ENCODE results near the gene ZDHHC11B.
"Not testable (repeated sequence)": the region's sequence is repeated elsewhere in the genome, so short reads cannot be mapped to it uniquely, and the experiment has no call there.

Gene ZDHHC11B

DNA sequence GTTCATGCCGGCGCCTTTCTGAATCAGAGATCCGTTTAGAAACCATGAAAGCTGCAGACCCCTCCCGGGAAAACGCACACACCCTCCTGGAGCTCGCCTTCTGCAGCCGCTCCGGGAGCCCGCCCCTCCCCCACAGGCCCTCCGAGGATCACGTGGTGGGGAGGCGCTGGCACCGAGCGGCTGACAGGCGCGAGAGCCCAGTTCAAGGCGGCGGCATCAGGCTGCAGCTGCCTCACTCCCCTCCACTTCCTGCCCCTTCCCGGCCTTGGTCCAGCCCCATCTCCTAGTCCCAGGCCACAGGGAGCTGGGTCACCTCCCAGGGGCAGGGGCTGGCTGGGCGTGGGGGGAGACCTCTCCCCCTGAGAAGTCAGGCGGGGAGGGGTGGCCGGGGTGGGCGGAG, 93.5 kb downstream of the ZDHHC11B start:
- no CpG with 5 or more reads among the region's 23 CpGs for WGBS, 2 experiments (ENCODE audit: insufficient coverage in 2 of 2)
- H3K36me3 ChIP-seq (ENCODE audit: control insufficient read depth, insufficient read depth, low read length), result not testable (repeated sequence)

DNA sequence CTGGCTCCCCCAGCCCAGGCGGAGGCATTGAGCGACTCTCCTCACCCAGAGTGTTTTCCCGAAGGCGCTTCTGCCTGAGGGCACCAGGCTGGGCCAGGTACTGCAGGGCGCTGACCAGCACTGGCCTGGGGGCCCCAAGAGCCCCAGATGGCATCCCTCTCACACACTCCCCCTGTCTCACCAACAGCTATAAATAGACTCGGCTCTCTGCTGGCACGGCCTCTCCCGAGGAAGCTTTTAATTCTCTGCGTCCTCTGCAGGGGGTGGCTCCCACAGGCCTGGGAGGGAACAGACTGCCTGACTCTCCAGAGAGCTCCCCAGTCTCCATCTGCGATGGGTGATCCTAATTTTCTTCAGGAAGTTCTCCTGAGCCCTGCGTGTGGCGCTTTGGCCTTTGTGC, 94.2 kb downstream of the ZDHHC11B start:
- H3K4me1 ChIP-seq (ENCODE audit: control insufficient read depth, insufficient read depth, low read length, poor library complexity, severe bottlenecking); H3K4me3 ChIP-seq (ENCODE audit: extremely low read depth, insufficient read depth, low read length, poor library complexity, severe bottlenecking); H3K9me3 ChIP-seq (ENCODE audit: control insufficient read depth, low read length); H3K36me3 ChIP-seq (ENCODE audit: control insufficient read depth, insufficient read depth, low read length); H3K27ac ChIP-seq (ENCODE audit: low read depth, low read length, severe bottlenecking): not testable (repeated sequence)
- no CpG with 5 or more reads among the region's 12 CpGs for WGBS, 2 experiments (ENCODE audit: insufficient coverage in 2 of 2)

More for the DNA sequence above, 93.5 kb downstream of the ZDHHC11B start:
- not testable (repeated sequence) for H3K4me3 ChIP-seq (ENCODE audit: extremely low read depth, insufficient read depth, low read length, poor library complexity, severe bottlenecking); H3K4me1 ChIP-seq (ENCODE audit: control insufficient read depth, insufficient read depth, low read length, poor library complexity, severe bottlenecking); H3K9me3 ChIP-seq (ENCODE audit: control insufficient read depth, low read length); H3K27ac ChIP-seq (ENCODE audit: low read depth, low read length, severe bottlenecking)

DNA sequence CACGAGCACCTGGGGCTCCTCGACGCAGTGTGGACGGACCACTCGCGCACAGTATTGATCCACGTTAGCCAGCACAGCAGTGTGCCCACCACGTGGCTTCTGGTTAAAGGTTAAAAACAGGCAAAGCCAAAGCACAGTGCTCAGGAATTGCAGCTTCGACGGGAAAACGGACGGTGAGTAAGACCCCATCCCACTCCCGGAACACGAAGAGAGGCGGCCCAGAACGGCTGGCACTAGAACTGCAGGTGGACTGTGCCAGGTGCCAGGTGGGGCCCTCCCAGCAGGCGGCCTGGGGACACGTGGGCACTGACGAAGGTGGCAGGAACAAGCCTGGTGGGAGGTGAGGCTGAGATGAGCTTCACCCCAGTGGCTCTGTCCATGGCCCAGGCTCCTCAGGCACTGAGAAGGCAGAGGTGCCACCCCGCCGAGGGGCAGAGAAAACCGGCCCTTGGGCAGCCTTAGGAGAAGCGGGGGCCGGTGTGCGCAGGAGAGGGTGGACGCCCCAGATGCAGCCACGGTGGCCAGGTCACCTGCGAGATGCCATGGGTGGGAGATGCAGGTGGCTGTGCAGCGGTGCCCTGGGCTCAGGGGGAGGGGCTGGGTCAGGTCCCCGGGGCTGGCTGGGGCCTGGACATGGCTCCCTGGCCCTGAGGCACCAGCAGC, 96.0 kb downstream of the ZDHHC11B start:
- H3K4me3 ChIP-seq (ENCODE audit: extremely low read depth, insufficient read depth, low read length, poor library complexity, severe bottlenecking), result not testable (repeated sequence)
- WGBS, 2 experiments (ENCODE audit: insufficient coverage in 2 of 2), result 71 to 93% methylated on average over 8 to 11 of the region's 30 CpGs

GRCh38 chr5:686936-687335, 97.6 kb downstream of the ZDHHC11B start:
- WGBS, 2 experiments (ENCODE audit: insufficient coverage in 2 of 2), result no CpG with 5 or more reads among the region's 12 CpGs
- not testable (repeated sequence) for H3K27ac ChIP-seq (ENCODE audit: low read depth, low read length, severe bottlenecking); H3K9me3 ChIP-seq (ENCODE audit: control insufficient read depth, low read length); H3K4me1 ChIP-seq (ENCODE audit: control insufficient read depth, insufficient read depth, low read length, poor library complexity, severe bottlenecking); H3K36me3 ChIP-seq (ENCODE audit: control insufficient read depth, insufficient read depth, low read length); H3K4me3 ChIP-seq (ENCODE audit: extremely low read depth, insufficient read depth, low read length, poor library complexity, severe bottlenecking)

More for the DNA sequence above, 96.0 kb downstream of the ZDHHC11B start:
- not testable (repeated sequence) for H3K36me3 ChIP-seq (ENCODE audit: control insufficient read depth, insufficient read depth, low read length); H3K9me3 ChIP-seq (ENCODE audit: control insufficient read depth, low read length); H3K4me1 ChIP-seq (ENCODE audit: control insufficient read depth, insufficient read depth, low read length, poor library complexity, severe bottlenecking); H3K27ac ChIP-seq (ENCODE audit: low read depth, low read length, severe bottlenecking)

DNA sequence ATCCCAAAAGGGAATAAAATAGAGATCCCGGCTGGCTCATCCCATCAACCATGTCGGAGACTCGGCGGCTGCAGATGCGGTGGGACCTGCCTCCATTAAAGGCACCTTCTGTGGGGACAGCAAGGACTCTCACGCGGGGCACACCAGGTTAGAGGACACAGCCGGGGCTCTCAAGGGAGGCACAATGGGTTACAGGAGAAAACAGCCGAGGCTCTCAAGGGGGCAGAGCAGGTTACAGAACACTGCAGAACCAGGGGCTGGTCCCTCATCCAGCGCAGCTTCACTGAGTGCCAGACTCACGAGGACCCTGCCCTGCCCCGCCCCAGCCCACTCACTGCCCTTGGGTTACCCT, 98.4 kb downstream of the ZDHHC11B start:
- not testable (repeated sequence) for H3K4me1 ChIP-seq (ENCODE audit: control insufficient read depth, insufficient read depth, low read length, poor library complexity, severe bottlenecking); H3K27ac ChIP-seq (ENCODE audit: low read depth, low read length, severe bottlenecking); H3K9me3 ChIP-seq (ENCODE audit: control insufficient read depth, low read length); H3K4me3 ChIP-seq (ENCODE audit: extremely low read depth, insufficient read depth, low read length, poor library complexity, severe bottlenecking); H3K36me3 ChIP-seq (ENCODE audit: control insufficient read depth, insufficient read depth, low read length)
- WGBS, 2 experiments (ENCODE audit: insufficient coverage in 2 of 2), result 89 to 94% methylated on average over 5 to 8 of the region's 12 CpGs

DNA sequence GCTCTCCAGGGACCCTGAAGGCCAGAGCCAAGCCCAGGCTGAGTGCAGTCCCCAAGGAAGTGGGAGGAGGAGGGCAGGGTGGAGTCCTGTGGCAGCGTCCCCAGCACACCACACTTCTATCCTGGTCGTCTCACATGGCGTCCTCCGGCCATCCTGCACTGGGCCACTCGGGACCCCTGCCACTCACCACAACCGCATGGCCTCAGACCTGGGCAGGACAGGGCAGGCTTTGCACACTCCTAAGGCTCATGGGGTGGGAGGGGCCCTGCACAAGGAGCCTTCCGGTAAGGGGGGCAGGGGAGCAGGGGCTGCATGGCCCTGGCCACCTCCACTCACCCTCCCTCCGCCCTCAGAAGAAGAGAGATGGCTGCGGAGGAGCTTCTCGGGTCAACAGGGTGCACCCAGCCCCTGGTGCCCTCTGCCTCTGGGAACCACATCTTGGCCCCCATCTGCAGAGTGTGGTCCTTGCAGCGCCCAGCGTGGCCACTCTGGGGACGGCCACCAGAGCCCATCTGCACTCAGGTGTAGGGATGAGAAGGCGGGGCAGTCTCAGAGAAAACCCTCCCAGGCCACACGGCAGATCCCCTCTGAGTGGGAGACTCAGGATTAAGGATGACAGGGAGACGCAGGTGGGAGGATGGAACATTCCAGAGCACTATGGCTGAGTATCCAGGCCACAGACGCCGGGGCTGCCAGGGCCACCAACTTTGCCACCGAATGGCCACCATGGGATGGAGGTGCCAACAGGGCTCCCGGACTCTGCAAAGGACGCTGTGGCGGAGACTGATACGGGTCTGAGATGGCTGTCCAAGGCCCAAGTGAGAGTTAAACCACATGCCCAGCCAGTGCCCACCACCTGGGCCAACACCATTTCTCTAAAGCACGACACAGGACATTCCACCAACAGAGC, 99.0 kb downstream of the ZDHHC11B start:
- Histone ChIP-seq H3K36me3 (ENCODE audit: control insufficient read depth, insufficient read depth, low read length) (no peaks in the 10 kb centered on the region), H3K4me1 (ENCODE audit: control insufficient read depth, insufficient read depth, low read length, poor library complexity, severe bottlenecking) (no peaks in the 10 kb centered on the region), H3K4me3 (ENCODE audit: extremely low read depth, insufficient read depth, low read length, poor library complexity, severe bottlenecking) (no peak overlapping the region), H3K9me3 (ENCODE audit: control insufficient read depth, low read length) (no peaks in the 10 kb centered on the region), H3K27ac (ENCODE audit: low read depth, low read length, severe bottlenecking) (no peak overlapping the region)
- 90 to 92% methylated on average over 13 to 21 of the region's 24 CpGs for WGBS, 2 experiments (ENCODE audit: insufficient coverage in 2 of 2)

GRCh38 chr5:684751-685216, 99.7 kb downstream of the ZDHHC11B start:
- Histone ChIP-seq H3K27ac (ENCODE audit: low read depth, low read length, severe bottlenecking) (no peak overlapping the region), H3K4me3 (ENCODE audit: extremely low read depth, insufficient read depth, low read length, poor library complexity, severe bottlenecking) (no peak overlapping the region), H3K4me1 (ENCODE audit: control insufficient read depth, insufficient read depth, low read length, poor library complexity, severe bottlenecking) (no peaks in the 10 kb centered on the region), H3K36me3 (ENCODE audit: control insufficient read depth, insufficient read depth, low read length) (no peaks in the 10 kb centered on the region), H3K9me3 (ENCODE audit: control insufficient read depth, low read length) (no peaks in the 10 kb centered on the region)
- 86 to 90% methylated on average over 17 of the region's 17 CpGs for WGBS, 2 experiments (ENCODE audit: insufficient coverage in 2 of 2)

DNA sequence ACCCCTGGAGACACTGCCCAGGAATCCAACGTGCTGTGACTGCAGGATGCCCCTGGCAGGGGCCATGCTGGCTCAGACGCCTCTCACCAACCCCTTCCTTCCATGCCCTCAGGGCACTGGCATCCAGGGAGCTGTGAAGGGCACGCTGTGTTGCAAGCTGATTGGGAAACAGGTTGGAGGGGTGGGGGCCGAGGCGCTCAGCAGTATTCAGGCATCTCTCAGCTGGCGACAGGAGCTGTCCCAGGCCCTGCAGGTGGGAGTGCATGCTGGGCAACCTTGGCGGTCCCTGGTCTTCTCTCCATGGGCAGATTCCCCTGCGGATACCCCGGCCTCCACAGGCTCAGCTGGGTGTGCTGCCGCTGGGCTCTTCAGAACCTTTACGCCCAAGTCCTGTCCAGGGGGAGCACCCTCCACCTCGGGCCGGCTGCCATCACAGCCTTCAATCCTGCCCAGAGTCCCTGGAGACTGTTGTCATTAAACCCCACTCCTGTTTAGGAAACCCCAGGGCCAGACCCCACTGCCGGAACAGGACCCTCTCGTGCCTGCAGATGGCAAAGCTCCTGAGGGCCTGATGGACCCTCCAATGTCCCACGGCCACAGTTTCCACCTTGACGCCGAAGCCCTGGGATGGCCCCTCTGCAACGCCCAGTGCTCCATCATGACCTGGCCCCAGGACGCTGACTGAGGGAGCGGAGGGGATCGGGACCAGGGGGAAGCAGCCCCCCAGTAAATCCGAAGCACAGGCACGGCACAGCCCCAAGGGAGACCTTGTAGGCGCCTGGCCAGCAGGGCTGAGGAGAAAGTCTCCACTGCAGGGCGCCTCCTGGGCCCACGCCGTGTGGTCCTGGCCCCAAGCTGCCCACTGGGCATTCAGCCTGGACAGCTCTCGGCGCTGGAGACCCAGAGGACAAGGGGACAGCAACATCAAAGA, 100.7 kb downstream of the ZDHHC11B start:
- WGBS, 2 experiments (ENCODE audit: insufficient coverage in 2 of 2), result 88 to 89% methylated on average over 24 to 25 of the region's 30 CpGs
- Histone ChIP-seq H3K4me3 (ENCODE audit: extremely low read depth, insufficient read depth, low read length, poor library complexity, severe bottlenecking) (no peak overlapping the region), H3K27ac (ENCODE audit: low read depth, low read length, severe bottlenecking) (no peak overlapping the region), H3K4me1 (ENCODE audit: control insufficient read depth, insufficient read depth, low read length, poor library complexity, severe bottlenecking) (no peaks in the 10 kb centered on the region), H3K9me3 (ENCODE audit: control insufficient read depth, low read length) (no peaks in the 10 kb centered on the region), H3K36me3 (ENCODE audit: control insufficient read depth, insufficient read depth, low read length) (no peaks in the 10 kb centered on the region)

- not testable (repeated sequence) for H3K4me3 ChIP-seq (ENCODE audit: extremely low read depth, insufficient read depth, low read length, poor library complexity, severe bottlenecking); H3K9me3 ChIP-seq (ENCODE audit: control insufficient read depth, low read length); H3K36me3 ChIP-seq (ENCODE audit: control insufficient read depth, insufficient read depth, low read length); H3K4me1 ChIP-seq (ENCODE audit: control insufficient read depth, insufficient read depth, low read length, poor library complexity, severe bottlenecking); H3K27ac ChIP-seq (ENCODE audit: low read depth, low read length, severe bottlenecking)
- WGBS, 2 experiments (ENCODE audit: insufficient coverage in 2 of 2), result 87 to 88% methylated on average over 10 to 12 of the region's 17 CpGs
Measured at GRCh38 chr5:682651-683358, 101.7 kb downstream of the ZDHHC11B start.

DNA sequence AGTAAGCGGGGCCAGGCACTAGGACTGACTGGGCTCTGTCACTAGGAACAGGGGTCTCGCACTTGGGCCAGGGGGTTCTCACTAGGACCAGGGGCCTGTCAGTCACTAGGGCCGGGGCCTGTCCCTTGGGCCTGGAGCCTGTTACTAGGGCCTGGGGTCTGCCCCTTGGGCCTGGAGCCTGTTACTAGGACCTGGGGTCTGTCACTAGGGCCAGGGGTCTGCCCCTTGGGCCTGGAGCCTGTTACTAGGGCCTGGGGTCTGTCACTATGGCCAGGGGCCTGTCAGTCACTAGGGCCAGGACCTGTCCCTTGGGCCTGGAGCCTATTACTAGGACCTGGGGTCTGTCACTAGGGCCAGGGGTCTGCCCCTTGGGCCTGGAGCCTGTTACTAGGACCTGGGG, 102.3 kb downstream of the ZDHHC11B start:
- H3K36me3 ChIP-seq (ENCODE audit: control insufficient read depth, insufficient read depth, low read length); H3K4me3 ChIP-seq (ENCODE audit: extremely low read depth, insufficient read depth, low read length, poor library complexity, severe bottlenecking); H3K9me3 ChIP-seq (ENCODE audit: control insufficient read depth, low read length); H3K27ac ChIP-seq (ENCODE audit: low read depth, low read length, severe bottlenecking); H3K4me1 ChIP-seq (ENCODE audit: control insufficient read depth, insufficient read depth, low read length, poor library complexity, severe bottlenecking): not testable (repeated sequence)
- 80 to 100% methylated on average over 1 of the region's 3 CpGs for WGBS, 2 experiments (ENCODE audit: insufficient coverage in 2 of 2)
